Measurements from ENCODE around the gene FNBP1.
"Not testable (repeated sequence)": the region's sequence is repeated elsewhere in the genome, so short reads cannot be mapped to it uniquely, and the experiment has no call there.

Gene FNBP1

GRCh38 chr9:130022566-130023143 lies 20.3 kb downstream of the FNBP1 start:
- no peak for DNase-seq (ENCODE audit: low read depth in 4 of 4, low spot score in 1 of 4)

GRCh38 chr9:130021842-130022241 lies 21.1 kb downstream of the FNBP1 start:
- DNase-seq (ENCODE audit: low read depth in 4 of 4, low spot score in 1 of 4), result not testable (repeated sequence)

GRCh38 chr9:130021123-130021522 lies 21.9 kb downstream of the FNBP1 start:
- DNase-seq (ENCODE audit: low read depth in 4 of 4, low spot score in 1 of 4), result no peak

- DNase-seq (ENCODE audit: low read depth in 4 of 4, low spot score in 1 of 4), result no peak
Observed at GRCh38 chr9:130020618-130021017, 22.4 kb downstream of the FNBP1 start.

GRCh38 chr9:130018265-130018664 lies 24.7 kb downstream of the FNBP1 start:
- DNase-seq (ENCODE audit: low read depth in 4 of 4, low spot score in 1 of 4), result no peak

- not testable (repeated sequence) for DNase-seq (ENCODE audit: low read depth in 4 of 4, low spot score in 1 of 4)
Observed at GRCh38 chr9:130017510-130017909, 25.5 kb downstream of the FNBP1 start.

GRCh38 chr9:130017076-130017475 lies 25.9 kb downstream of the FNBP1 start:
- no peak for DNase-seq (ENCODE audit: low read depth in 4 of 4, low spot score in 1 of 4)

- no peak for DNase-seq (ENCODE audit: low read depth in 4 of 4, low spot score in 1 of 4)
Observed at GRCh38 chr9:130015353-130016019, 27.5 kb downstream of the FNBP1 start.

GRCh38 chr9:130013326-130013725 lies 29.7 kb downstream of the FNBP1 start:
- no peak for DNase-seq (ENCODE audit: low read depth in 4 of 4, low spot score in 1 of 4)

GRCh38 chr9:130010151-130010988 lies 32.6 kb downstream of the FNBP1 start:
- no peak for DNase-seq (ENCODE audit: low read depth in 4 of 4, low spot score in 1 of 4)

- DNase-seq (ENCODE audit: low read depth in 4 of 4, low spot score in 1 of 4), result not testable (repeated sequence)
Observed at GRCh38 chr9:130009546-130009945, 33.4 kb downstream of the FNBP1 start.

GRCh38 chr9:130008538-130008937 lies 34.5 kb downstream of the FNBP1 start:
- no peak for DNase-seq (ENCODE audit: low read depth in 4 of 4, low spot score in 1 of 4)

- not testable (repeated sequence) for DNase-seq (ENCODE audit: low read depth in 4 of 4, low spot score in 1 of 4)
Observed at GRCh38 chr9:130006952-130007351, 36.0 kb downstream of the FNBP1 start.

- DNase-seq (ENCODE audit: low read depth in 4 of 4, low spot score in 1 of 4), result no peak
Observed at GRCh38 chr9:130003943-130004552, 38.9 kb downstream of the FNBP1 start.

GRCh38 chr9:130002320-130002719 lies 40.7 kb downstream of the FNBP1 start:
- no peak for DNase-seq (ENCODE audit: low read depth in 4 of 4, low spot score in 1 of 4)

GRCh38 chr9:130001190-130001589 lies 41.8 kb downstream of the FNBP1 start:
- DNase-seq (ENCODE audit: low read depth in 4 of 4, low spot score in 1 of 4), result no peak

GRCh38 chr9:129999141-129999510 lies 43.9 kb downstream of the FNBP1 start:
- no peak for DNase-seq (ENCODE audit: low read depth in 4 of 4, low spot score in 1 of 4)

GRCh38 chr9:129998491-129999140 lies 44.4 kb downstream of the FNBP1 start:
- DNase-seq (ENCODE audit: low read depth in 4 of 4, low spot score in 1 of 4), result no peak

- DNase-seq (ENCODE audit: low read depth in 4 of 4, low spot score in 1 of 4), result not testable (repeated sequence)
Observed at GRCh38 chr9:129997706-129998105, 45.3 kb downstream of the FNBP1 start.

GRCh38 chr9:129996161-129996830 lies 46.7 kb downstream of the FNBP1 start:
- DNase-seq (ENCODE audit: low read depth in 4 of 4, low spot score in 1 of 4), result no peak

Data from stimulated activated CD4-positive, alpha-beta T cell treated with anti-CD3 and anti-CD28 coated beads, Interleukin-1b, Interleukin-23, amount 100 ng/mL, for 24 hours (primary cell).